Brain microvascular endothelial cell (primary cell): Measurements from ENCODE around the gene SERPINB4.

Source experiments
- DNase-seq: peaks from one replicate; pipeline ENCODE4 v3.0.0-alpha.2; 2020
- H3K27ac ChIP-seq: fragments of 250-450 bp; sonication (Bioruptor Pico); 2 replicates; pipeline ENCODE4 v1.5.1; 2020; ENCODE audit warnings: mild to moderate bottlenecking, moderate library complexity
- H3K27me3 ChIP-seq: fragments of 250-450 bp; sonication (Bioruptor Pico); replicated peaks from 2 replicates; pipeline ENCODE4 v1.5.1; 2020; ENCODE audit warnings: mild to moderate bottlenecking
- H3K36me3 ChIP-seq: fragments of 250-450 bp; sonication (Bioruptor Pico); replicated peaks from 2 replicates; pipeline ENCODE4 v1.5.1; 2020; ENCODE audit warnings: mild to moderate bottlenecking
- H3K4me3 ChIP-seq: 2 replicates; pipeline ENCODE4 v1.5.1; 2011; ENCODE audit warnings: low read depth, mild to moderate bottlenecking, control low read depth, low read length, moderate library complexity
- in situ Hi-C: cut with HindIII; loops from 2 replicates; pipeline ENCODE4 v1.10.0; 2017; ENCODE audit warnings: low sequenced_read_pairs, low pct_ligation_motif_present
- TF ChIP-seq, protein P1 (sequence below): IDR thresholded peaks from 2 replicates; pipeline ENCODE4 v1.5.1; 2011; ENCODE audit warnings: low read depth, mild to moderate bottlenecking, moderate library complexity, low read length, control low read depth, inconsistent platforms; ENCODE audit errors: missing control alignments

The SERPINB4 gene

DNA sequence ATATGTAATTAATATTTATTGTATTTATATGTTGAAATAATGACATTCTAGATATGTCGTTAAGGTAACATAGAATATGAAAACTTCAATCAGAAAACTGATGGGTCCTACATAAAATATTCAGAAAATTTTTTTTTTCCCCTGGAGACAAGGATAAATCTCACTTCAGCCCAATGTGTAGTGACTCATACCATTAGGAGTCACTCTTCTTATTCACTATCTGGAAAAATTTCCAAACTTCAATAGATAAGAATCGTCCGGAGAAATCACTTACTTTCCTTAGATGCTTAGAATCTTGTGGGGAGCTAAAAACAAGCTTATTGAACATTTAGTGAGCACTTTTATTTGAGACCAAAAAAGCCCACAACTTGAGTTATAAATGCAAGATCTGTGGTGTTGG lies 52.3 kb downstream of the SERPINB4 start:
- Histone ChIP-seq H3K4me3 (no peak overlapping the region), H3K27me3 (no peaks in the 10 kb centered on the region), H3K36me3 (no peaks in the 10 kb centered on the region), H3K27ac (no peak overlapping the region)
- in situ Hi-C loops = no loop called here
- DNase-seq = no peak
- TF ChIP-seq, protein P1, sequence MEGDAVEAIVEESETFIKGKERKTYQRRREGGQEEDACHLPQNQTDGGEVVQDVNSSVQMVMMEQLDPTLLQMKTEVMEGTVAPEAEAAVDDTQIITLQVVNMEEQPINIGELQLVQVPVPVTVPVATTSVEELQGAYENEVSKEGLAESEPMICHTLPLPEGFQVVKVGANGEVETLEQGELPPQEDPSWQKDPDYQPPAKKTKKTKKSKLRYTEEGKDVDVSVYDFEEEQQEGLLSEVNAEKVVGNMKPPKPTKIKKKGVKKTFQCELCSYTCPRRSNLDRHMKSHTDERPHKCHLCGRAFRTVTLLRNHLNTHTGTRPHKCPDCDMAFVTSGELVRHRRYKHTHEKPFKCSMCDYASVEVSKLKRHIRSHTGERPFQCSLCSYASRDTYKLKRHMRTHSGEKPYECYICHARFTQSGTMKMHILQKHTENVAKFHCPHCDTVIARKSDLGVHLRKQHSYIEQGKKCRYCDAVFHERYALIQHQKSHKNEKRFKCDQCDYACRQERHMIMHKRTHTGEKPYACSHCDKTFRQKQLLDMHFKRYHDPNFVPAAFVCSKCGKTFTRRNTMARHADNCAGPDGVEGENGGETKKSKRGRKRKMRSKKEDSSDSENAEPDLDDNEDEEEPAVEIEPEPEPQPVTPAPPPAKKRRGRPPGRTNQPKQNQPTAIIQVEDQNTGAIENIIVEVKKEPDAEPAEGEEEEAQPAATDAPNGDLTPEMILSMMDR = no peak

DNA sequence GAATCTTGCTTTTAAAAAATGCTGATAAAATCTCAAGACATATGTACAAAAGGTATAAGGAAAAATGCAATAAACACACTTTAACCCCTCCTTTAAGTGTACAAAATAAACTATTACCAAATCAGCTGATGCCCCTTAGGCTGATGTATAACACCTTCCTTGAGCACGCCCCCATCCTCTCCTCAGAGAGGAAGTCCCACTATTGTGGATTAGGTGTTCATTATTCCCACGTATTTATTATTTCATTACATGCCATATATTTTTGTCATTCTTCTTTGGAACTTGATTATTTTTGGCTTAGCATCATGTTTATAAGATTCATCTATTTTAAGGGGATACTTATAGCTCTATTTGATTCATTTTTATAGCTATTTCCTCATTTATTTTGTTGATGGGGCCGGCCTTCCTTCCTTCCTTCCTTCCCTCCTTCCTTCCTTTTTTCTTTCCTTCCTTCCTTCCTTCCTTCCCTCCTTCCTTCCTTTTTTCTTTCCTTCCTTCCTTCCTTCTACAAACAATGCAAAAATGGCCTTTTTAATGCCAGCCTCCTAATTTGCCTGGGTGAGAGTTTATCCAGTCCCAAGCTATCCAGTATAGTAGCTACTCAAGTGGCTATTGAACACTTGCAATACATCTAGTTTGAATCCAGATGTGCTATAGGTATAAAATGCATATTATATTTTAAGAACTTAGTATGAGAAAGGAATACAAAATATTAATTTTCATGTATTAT lies 52.9 kb downstream of the SERPINB4 start:
- TF ChIP-seq, protein P1 = no peak
- Histone ChIP-seq H3K36me3 (no peaks in the 10 kb centered on the region), H3K27me3 (no peaks in the 10 kb centered on the region), H3K27ac (no peak overlapping the region), H3K4me3 (no peak overlapping the region)
- in situ Hi-C loops = no loop called here
- no peak for DNase-seq

DNA sequence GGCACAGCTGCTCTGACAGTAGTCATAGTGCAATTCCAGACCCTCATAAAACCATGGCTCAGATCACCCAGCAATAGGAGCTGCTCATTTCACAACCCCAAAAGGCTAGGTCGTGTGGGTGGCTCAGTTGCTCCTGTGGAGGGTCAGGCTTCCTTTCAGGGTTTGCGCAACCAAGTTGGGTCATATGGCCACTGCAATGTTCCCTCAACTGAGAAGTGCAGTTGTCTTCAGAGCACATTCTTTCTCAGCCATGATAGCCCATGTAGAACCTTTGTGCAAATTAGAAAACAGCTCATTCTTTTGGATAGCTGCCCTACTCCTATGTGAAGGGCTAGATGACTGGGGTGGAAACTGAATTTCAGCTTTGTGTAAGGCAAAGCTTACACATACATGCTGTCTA lies 53.7 kb downstream of the SERPINB4 start:
- in situ Hi-C loops = no loop called here
- H3K27ac ChIP-seq = no peak overlapping the region

DNA sequence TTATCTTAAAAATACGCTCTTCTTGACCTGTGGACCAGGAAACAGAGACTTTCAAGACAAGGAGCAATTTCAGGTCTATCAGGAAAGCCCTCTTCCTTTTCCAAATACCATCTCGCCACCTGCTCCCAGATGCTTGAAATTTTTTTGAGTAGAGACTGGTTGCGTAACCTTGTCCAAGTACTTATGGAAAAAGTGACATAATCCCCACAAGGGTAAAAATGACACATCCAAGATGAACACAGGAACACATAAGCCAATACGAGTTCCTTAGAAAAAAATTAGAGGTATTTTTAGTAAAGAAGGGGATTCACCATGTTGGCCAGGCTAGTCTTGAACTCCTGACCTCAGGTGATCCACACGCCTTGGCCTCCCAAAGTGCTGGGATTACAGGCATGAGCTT lies 55.1 kb downstream of the SERPINB4 start:
- TF ChIP-seq, protein P1 = no peak
- no peak overlapping the region for H3K4me3 ChIP-seq
- DNase-seq = no peak

More for the DNA sequence above, 53.7 kb downstream of the SERPINB4 start:
- no peak for DNase-seq
- TF ChIP-seq, protein P1 = no peak
- Histone ChIP-seq H3K4me3 (no peak overlapping the region), H3K27me3 (no peaks in the 10 kb centered on the region), H3K36me3 (no peaks in the 10 kb centered on the region)

More for the DNA sequence above, 55.1 kb downstream of the SERPINB4 start:
- in situ Hi-C loops = no loop called here
- H3K27ac ChIP-seq = no peak overlapping the region
- no peaks in the 10 kb centered on the region for H3K36me3 ChIP-seq
- no peaks in the 10 kb centered on the region for H3K27me3 ChIP-seq
